Activated CD4-positive, alpha-beta T cell treated with anti-CD3 and anti-CD28 coated beads, Interleukin-2, amount 50 U/mL, for 48 hours (primary cell): ENCODE results near the gene STXBP1.
"Not testable (repeated sequence)": the region's sequence is repeated elsewhere in the genome, so short reads cannot be mapped to it uniquely, and the experiment has no call there.

Experiments
- DNase-seq, 2 experiments: peaks; one replicate each; pipeline ENCODE4 v3.0.0-alpha.2; 2020

The STXBP1 gene

DNA sequence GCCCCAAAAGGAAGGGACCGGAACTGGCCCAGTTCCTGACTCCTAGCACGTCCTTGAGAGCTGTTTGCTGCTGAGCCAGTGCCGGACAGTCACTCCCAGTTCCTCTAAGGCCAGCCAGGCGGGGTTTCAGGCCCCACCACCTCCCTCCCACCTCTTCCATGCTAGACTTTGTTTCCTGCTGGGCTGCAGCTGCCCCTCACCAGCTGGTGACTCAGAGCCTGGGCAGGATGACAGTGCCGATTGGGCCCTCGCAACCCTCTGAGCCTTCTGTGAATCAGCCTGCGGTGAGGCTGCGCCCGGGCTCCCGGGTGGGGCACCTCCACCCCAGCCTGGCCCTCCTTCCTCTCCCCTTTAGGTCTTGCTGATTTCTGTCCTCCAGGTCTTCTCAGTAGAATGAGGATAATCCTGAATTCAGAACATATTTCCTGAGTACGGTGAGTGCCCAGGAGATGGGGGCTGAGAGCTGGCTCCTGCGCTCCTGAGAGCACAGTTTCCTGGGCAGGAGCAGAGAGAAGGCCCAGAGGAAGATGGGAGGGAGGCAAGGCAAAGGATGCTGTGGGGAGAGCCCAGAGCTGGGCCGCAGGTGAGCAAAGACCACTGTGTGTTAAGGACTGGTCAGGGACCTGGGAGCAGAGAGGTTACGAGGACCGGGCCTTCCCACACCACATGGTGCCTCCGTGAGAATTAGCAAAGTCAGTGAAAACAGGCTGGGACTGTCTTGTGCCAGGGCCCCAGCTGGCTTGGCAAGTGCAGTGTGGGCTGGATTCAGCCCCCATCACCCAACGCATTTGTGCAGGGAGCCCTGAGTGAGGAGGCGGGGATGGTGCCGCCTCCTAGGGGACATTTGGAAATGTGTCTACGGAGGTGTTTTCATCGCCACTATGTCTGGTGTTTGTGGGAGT is 32.9 kb upstream of the STXBP1 start:
- peak; percentile 77 to 83 for DNase-seq

DNA sequence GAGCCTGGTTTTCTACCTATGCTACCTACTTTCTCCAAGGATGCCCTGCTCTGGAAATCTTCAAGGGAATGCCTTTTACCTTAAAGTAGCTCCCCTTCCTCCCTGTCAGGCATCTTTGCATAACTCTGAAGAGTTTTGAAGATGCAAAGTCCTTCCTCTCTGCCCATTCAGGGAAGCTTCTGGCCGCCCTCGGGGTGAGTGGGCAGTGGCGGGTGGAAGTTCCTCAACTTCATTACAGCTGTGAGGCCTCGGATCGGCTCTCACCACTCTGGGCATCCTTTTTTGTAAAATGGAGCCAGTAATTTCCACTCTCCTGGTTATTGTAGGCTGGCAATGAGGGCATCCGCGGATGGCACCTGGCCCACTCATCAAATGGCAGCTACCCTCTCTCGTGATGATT is 31.7 kb upstream of the STXBP1 start:
- no peak for DNase-seq

DNA sequence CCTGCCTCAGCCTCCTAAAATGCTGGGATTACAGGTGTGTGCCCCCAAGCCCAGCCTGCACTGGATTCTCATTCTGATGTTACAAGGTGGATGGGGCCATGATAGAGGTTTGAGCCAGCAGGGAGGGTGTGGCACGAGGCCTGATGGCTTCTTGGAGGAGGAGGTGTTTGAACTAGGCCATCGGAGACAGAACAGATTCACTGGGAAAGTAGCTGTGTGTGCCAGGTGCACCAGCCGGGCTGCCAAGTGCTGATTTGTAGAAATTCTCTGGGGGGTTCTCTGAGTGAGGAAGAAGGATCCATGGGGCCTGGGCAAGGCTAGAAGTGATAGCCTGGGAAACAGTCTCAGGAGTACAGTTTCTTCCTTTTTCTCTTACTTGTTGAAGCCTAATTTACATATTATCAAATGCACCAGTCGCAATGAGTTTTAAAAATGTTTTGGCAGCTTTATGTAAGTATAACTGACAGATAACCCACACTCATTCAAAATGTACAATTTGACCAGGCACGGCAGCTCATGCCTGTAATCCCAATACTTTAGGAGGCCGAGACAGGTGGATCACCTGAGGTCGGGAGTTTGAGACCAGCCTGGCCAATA is 31.1 kb upstream of the STXBP1 start:
- no peak for DNase-seq

DNA sequence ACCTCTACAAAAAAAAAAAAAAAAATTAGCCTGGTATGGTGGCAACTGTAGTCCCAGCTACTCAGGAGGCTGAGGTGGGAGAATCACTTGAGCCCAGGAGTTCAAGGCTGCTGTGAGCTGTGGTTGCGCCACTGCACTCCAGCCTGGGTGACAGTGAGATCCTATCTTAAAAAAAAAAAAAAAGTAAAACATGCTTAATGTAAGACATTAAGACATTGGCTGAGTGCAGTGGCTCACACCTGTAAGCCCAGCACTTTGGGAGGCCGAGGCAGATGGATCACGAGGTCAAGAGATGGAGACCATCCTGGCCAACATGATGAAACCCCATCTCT is 27.6 kb upstream of the STXBP1 start:
- not testable (repeated sequence) for DNase-seq

DNA sequence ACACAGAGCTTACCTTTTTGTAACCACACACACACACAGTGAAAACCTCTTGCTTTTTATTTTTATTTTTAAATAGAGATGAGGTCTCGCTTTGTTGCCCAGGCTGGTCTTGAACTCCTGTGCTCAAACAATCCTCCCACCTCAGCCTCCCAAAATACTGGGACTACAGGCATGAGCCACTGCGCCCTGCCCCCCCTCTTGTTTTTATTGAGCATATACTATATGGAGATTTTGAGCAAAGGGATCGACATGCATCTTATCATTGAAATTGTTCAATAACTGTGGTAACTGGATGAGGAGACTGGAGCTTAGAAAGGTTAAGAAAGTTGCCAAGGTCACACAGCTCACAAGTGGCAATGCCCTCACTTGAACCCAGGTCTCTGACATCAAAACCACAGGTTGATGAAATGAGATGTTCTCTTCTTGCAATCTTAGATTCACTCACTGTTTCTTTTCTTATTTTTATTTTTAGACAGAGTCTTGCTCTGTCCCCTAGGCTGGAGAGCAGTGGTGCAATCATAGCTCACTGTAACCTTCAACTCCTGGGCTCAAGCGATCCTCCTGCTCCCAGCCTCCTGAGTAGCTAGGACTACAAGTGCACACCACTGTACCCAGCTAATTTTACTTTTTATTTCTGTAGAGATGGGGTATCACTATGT is 26.8 kb upstream of the STXBP1 start:
- DNase-seq, result no peak

DNA sequence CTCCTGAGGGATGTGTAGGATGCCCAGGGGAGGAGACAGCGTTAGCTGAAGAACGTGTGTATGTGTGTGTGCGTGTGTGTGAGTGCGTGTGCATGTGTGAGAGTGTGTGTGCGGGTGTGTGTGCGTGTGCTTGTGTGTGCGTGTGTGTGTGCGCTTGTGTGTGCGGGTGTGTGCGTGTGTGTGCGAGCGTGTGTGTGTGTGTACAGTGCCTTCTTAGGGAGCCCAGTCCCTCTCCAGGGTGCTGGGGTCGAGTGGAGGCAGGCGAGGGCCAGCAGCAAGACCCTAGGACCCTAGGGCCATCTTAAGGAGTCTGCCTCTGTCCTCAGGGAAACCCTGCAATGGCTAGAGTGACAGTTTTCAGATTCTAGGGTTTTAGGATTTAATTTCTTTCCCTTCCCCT is 26.0 kb upstream of the STXBP1 start:
- DNase-seq, result no peak

DNA sequence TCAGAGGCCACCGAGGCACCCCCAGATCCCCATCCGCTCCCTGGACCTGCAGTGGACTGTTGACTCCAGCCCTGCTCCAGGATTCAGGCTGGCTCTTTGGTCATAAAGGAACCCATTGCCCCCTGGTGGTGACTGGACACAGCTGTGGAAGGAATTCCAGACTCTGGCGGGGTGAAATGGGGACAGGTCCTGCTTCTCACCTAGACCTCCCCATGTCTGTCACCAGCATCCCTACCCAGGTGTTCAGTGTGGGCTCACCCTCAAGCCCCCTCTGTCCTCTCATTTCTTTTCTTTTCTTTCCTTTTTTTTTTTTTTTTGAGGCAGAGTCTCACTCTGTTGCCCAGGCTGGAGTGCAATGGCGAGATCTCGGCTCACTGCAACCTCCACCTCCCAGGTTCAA is 25.5 kb upstream of the STXBP1 start:
- DNase-seq, result peak; percentile 62 to 72

DNA sequence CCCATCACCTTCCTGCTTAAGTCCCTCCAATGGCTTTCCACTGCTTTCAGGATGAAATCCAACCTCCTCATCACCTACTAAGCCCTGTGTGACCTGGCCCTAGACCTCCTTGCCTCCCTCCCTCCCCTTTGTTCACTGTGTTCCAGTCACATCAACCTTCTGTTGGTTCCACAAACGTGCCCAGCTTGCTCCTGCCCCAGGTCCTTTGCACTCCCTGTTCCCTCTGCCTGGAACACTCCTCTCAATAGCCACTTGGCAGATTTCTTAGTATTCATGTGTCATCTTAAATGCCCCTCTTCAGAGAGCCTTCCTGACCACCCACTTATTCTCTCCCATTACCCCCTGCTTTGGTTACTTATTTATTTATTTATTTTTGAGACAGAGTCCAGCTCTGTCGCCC is 24.1 kb upstream of the STXBP1 start:
- no peak for DNase-seq

DNA sequence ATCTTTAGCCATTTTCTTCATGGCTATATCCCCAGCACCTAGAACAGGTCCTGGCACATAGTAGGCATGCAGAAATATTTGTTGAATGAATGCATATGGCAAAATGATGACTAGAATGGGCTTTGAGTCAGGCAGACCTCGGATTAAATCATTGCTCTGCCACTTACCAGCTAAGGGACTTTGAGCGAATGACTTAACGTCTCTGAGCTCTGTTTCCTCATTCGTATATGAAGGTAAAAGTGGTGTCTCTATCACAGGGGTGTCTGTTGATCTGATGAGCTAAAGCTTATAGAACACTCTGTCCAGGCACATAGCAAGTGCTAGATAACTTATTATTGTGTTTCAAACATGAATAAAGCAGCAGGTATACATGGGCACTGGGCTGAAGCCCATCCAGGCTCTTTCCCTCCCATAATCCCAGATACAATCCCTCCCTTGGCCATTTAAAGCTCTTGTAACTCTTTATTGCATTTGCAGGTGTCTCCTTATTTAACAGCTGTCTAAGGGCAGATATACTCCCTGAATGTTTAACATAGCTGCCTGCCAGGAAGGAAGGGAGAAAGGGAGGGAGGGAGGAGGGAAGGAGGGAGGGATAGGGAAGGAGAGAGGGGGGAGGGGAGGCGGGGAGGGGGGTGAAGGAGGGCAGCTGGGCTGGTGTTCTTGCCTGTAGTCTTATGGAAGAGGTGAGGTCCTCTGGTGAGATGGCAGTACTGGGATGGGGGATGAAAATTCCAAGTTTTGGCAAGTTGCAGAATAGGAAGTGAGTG is 23.2 kb upstream of the STXBP1 start:
- DNase-seq, result no peak

DNA sequence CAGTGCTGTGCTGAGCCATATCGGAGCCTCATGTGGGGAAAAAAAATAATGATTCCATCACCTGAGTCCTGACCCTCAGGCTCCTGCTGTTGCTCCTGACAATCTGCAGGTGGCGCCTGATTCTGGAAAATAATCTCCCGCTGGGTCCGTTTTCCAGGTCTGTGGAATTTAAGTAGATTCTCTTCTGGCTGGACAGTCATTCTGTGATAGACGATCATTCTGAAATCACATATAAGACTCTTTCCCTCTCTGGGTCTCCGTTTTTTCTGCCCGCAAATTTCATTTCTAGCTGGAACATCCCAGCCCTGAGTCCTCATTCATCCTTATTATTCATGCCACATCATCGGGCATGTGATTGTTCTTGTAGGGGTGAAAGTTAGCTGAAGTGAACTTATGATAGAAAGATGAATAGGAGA is 22.1 kb upstream of the STXBP1 start:
- DNase-seq, result peak; percentile 23 to 48

DNA sequence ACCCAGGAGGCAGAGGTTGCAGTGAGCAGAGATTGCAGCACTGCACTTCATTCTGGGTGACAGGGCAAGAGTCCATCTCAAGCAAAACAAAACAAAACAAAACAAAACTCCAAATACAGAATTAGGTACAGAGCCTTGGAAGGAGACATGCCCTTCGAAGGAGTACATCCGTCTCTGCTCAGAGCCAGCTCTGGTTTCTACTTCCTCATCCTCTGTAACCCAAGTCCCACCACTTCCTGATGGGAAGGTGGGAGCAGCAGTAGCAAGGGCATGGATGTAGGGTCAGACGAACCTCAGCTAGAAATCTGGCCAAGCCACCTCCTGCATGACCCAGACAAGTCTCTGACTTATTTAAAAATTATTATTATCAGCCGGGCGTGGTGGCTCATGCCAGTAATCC is 16.5 kb upstream of the STXBP1 start:
- no peak for DNase-seq

DNA sequence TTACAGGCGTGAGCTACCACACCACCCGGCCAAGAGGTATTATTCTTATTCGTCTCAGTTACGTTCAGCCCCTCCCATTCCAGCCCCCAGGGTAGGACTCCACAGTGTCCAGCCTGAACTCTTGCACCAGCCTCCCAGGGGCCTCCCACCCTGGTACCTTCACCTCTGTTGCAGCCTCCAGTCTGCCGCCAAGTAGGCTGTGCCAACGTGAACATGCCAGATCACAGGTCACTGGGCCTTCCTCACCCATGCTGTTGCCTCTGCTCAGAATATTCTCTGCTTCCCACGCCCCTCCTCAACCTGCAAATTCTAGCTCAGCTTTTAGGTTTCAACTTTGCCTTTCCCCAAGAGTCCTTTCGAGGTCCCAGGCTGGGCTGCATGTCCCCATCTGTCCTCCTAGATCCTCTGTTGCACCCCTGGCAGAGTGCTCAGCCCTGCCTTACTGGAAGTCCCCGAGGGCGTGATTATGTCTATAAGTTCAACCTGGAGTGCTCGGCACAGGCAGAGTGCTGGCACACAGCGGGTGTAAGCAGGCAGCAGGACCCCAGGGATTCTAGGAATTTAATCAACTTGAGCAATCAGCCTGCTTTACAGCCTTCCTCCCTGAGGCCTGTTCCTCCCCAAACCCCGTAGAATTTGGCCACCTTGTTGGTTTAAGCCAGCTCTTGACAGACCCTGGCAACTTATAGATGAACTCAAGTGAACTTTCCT is 13.1 kb upstream of the STXBP1 start:
- no peak for DNase-seq

DNA sequence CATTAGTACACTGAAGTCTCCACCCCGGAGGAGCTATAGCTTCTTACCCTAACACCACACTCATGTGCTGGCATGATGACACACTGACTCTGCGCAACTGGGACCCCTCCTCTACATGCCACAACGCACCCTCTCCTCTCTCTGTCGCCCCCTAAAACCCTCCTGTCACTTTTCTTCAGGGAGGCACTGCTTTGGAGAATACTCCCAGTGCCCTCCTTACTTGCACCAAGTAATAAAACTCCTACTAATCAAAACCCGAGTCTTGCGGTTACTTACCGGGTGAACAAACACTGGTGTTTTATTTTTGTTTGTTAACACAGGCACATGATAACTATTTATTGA is 12.6 kb upstream of the STXBP1 start:
- no peak for DNase-seq

DNA sequence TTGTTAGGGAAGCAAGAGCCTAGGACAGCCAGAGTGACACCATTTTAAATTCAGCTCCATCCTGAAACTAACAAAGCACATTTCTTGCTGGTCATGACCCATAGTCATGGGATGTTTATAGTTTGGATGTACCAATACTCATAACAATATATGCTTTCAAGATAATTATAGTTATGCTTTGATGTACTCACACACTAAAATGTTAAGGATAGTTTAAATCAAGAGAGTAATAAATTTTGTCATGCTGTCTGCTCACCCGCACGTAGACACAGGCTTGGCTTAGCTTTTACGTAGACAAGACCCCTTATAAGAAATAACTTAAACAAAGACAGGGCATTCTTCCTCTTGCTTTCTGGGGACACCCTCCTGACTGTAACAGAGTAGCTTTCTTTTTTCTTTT is 8.9 kb upstream of the STXBP1 start:
- no peak for DNase-seq

DNA sequence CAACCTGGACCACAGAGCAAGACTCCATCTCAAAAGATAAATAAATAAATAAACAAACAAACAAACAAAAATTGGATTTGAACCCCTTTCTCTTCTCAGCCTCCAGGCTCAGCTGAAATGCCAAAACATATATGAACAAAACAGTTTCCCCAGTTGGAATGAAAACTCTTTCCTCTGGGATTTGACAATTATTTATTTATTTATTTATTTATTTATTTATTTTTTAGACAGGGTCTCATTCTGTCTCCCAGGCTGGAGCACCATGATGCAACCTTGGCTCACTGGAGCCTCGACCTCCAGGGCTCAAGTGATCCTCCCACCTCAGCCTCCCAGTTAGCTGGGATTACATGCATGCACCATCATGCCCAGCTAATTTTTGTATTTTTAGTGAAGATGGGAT is 6.0 kb upstream of the STXBP1 start:
- no peak for DNase-seq

DNA sequence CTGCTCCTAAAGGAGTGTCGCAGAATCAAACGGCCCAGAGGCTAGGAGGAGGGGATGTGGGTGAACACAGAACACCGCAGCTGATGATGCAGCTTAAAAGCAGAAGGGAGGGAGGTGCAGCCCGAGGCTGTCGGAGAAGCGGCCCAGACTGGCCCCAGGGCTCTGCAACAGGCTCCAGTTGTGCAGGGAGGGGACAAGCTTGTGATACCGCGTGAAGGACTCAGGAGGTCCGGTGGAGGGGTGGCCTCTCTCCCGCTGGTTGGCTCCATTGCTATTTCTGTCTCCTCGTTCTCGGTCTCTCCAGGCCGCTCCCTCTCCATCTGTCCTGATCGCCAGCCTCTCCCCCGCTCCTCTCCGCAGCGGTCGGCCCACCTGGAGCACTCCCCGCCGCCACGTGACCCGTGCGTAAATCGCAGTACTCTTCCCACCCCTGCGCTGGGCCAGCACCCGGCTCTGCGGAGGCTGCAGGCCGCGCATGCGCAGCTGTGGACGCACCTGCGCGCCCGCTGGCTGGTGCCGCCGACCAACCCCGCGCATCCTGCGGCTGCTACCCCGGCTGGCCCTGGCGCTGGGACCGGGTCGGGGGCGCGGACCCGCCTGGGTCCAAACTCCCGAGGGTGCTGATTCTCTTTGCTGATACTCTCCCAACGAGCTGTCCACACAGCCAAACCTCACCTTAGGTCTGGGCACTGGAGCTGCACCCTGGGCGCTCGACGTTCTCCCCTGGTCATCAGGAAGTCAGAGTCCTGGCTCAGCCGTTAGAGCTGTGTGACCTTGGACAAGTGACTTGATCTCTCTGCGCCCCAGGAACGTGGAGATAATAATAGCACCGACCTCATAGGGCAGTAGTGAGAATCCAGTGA is 3.7 kb upstream of the STXBP1 start:
- DNase-seq, result peak; percentile 75 to 79

DNA sequence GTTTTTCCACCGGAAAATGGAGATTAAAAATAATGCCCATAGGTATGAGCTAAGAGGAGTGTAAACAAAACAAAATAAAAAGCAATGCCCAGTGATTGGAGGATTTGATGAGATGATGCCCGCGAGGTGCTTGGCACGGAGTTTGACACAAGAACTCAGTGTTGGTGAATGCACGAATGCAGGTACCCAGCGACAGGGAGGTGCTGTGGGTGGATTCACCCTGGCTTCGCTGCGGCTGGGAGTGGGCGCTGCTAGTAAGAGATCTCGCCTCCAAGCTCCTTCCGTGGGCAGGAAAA is 526 bp upstream of the STXBP1 start:
- DNase-seq, result no peak

DNA sequence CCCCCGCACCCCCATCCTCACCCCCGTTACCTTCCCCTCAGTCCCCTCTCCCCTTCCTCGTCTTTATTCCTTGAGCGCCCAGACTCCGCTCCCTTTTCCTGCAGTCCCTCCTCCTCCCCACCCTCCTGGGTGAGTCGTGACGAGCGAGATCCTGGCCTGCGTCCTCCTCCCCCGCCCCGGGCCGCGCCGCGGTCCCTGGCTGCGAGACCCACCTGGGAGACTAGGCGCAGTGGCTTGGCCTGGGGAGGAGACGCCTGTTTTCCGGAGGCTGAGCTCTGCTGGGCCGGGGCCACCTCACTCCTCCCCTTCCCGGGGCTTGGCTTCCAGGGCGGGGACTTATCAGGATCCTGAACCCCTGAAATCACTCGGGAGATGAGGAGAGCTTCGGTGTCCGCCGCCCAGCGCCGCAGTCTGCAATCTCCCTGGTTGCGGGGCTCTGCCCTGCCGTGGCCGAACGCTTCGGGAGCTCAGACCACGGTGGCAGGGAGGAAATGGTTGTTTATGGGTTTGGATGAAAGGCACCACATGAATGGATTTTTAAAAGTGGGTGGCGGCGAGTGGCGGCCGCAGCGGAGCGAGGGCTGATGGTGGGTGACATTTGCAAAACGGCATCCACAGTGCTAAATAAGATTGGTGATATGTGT is 984 bp downstream of the STXBP1 start:
- DNase-seq, result peak; percentile 46 to 63

DNA sequence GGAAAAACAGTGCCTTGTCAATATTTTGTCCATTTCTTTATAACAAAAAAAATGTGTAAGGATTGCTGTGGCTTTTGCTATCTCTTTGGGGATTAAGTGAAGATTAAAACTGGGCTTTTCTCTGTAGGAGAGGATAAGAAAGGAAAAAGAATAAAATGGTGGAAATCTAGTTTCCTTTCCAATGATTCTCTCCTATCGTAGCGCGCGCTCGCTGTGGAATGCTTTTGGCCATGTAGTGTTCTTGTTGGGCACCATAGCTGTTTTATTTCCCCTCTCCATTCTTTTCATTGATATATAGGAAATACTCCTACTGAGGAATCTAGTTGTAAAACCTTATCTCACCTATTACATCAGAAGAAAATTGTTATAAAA is 1.5 kb downstream of the STXBP1 start:
- no peak for DNase-seq

DNA sequence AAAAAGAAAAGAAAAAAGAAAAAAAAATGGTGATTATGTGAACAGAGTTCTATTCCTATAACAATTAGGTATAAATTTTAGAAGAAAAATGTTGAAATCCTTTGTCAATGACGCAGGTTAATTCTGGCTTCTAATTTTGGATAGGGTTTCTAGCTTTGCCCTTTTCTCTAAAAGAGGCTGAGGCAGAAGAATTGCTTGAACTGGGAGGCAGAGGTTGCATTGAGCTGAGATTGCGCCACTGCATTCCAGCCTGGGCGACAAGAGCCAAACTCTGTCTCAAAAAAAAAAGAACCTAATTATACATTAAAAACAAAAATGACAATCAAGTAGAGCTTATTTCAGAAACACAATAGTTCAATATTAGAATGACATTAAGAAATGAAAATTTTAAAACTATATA is 2.9 kb downstream of the STXBP1 start:
- no peak for DNase-seq

DNA sequence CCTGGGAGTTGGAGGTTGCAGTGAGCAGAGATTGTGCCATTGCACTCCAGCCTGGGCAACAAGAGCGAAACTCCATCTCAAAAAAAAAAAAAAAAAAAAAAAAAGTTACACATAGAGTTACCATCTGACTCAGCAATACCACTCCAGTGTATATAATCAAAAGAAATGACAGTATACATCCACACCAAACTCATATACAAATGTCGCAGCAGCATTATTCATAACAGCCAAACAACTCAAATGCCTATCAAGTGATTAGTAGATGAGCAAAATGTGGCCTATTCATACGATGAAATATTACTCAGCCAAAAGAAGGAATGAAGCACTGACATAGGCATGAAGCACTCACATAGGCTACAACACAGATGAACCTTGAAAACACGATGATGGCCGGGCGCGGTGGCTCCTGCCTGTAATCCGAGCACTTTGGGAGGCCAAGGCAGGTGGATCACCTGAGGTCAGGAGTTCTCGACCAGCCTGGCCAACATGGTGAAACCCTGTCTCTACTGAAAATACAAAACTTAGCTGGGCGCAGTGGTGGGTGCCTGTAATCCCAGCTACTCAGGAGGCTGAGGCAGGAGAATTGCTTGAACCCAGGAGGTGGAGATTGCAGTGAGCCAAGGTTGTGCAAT is 9.4 kb downstream of the STXBP1 start:
- not testable (repeated sequence) for DNase-seq
